ENCODE measurements around the gene RBFOX1.

DNA sequence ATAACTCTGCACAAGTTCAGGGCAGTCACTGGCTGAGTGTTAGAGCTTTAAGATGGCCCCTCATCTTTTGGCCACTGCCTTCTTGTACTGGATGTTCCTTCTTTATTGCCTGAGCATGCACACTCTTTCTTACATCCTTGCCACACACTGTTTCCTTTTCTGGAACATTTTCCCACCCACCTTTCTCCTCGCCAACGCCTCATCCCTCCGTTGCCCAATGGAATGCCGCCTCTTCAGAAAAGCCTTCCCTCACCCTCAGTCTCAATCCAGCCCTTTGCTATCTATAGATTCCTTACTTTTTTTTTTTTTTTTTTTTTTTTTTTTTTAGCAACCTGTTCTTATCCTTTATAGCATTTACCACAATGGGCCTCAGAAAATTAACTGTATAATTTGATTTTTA lies 47.9 kb upstream of the RBFOX1 start:
- TF ChIP-seq, protein P1, sequence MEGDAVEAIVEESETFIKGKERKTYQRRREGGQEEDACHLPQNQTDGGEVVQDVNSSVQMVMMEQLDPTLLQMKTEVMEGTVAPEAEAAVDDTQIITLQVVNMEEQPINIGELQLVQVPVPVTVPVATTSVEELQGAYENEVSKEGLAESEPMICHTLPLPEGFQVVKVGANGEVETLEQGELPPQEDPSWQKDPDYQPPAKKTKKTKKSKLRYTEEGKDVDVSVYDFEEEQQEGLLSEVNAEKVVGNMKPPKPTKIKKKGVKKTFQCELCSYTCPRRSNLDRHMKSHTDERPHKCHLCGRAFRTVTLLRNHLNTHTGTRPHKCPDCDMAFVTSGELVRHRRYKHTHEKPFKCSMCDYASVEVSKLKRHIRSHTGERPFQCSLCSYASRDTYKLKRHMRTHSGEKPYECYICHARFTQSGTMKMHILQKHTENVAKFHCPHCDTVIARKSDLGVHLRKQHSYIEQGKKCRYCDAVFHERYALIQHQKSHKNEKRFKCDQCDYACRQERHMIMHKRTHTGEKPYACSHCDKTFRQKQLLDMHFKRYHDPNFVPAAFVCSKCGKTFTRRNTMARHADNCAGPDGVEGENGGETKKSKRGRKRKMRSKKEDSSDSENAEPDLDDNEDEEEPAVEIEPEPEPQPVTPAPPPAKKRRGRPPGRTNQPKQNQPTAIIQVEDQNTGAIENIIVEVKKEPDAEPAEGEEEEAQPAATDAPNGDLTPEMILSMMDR (IDR thresholded peaks at IDR 0.05) = no peak
- TF ChIP-seq POLR2A (IDR thresholded peaks at IDR 0.05) = no peak

Data from heart left ventricle (tissue), 13 donors.